Measurements from ENCODE around the gene GPR83.

DNA sequence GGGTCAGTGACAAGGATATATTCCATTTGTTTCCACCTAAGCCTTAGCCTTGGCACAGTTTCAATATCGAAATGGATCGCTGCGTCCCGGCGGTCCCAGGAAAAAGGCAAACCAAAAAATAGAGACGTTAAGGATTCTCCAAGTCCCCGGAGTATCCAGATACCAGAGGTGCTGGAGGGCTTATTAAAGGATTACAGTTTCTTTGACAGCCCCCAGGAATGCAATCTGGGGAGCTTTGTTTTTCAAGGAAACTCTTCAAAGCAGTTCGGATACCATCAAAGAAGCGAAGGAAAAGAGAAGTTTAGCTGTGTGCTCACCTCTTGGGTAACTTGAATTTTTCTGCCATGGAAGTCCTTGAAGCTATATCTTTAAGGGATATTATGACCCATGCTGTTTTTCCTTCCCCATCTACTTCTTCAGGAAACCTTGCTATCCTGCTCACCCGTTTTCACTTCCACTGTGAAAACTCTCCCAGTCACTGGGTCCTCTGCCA is 600 bp upstream of the GPR83 start:
- TF ChIP-seq, protein P1, sequence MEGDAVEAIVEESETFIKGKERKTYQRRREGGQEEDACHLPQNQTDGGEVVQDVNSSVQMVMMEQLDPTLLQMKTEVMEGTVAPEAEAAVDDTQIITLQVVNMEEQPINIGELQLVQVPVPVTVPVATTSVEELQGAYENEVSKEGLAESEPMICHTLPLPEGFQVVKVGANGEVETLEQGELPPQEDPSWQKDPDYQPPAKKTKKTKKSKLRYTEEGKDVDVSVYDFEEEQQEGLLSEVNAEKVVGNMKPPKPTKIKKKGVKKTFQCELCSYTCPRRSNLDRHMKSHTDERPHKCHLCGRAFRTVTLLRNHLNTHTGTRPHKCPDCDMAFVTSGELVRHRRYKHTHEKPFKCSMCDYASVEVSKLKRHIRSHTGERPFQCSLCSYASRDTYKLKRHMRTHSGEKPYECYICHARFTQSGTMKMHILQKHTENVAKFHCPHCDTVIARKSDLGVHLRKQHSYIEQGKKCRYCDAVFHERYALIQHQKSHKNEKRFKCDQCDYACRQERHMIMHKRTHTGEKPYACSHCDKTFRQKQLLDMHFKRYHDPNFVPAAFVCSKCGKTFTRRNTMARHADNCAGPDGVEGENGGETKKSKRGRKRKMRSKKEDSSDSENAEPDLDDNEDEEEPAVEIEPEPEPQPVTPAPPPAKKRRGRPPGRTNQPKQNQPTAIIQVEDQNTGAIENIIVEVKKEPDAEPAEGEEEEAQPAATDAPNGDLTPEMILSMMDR (IDR thresholded peaks at IDR 0.05; ENCODE audit: poor library complexity), result no peak
- TF ChIP-seq EZH2 (IDR thresholded peaks at IDR 0.05; ENCODE audit: borderline replicate concordance), result no peak

Measured in hepatocyte (in vitro differentiated cells).